ENCODE data around the gene ATAD1. TPM values are rescaled to one million over a fixed set of nuclear protein-coding genes. Genes with fewer than 3 reads are reported as not detected.

ATAD1 gene
- total and polyA plus RNA-seq, 2 of the 4 experiments (the other 2 are of a cell fraction): 12.7 to 21.9 TPM

- Histone ChIP-seq H4K91ac (ENCODE audit: insufficient read depth, low read depth, low read length) (no peak overlapping the region), H3K79me1 (ENCODE audit: low read depth in 1 of 2, low read length in 2 of 2) (peaks cover 37 to 48% of the 10 kb centered on the region in 2 experiments), H2AK5ac (ENCODE audit: low read depth, low read length) (no peak overlapping the region), H4K8ac (ENCODE audit: low read depth in 2 of 2, low read length in 2 of 2) (no peak overlapping the region), H4K5ac (ENCODE audit: low read depth, low read length) (no peak overlapping the region), H3K14ac (replicated peaks; ENCODE audit: low read depth, low read length) (no peak overlapping the region), H3K9me1 (ENCODE audit: insufficient read depth, low read length) (peaks cover 11% of the 10 kb centered on the region; the same call in 1 of the 2 replicates), H3K4ac (ENCODE audit: low read depth, low read length) (no peak overlapping the region), H3K27ac (ENCODE audit: insufficient read depth, low read length) (no peak overlapping the region), H3K23ac (ENCODE audit: low read depth, low read length) (no peak overlapping the region), H2BK120ac (ENCODE audit: low read depth, low read length) (0 out of 2 replicates have a peak overlapping the region, but pooled peaks have one; percentile 6), H2AFZ (replicated peaks; ENCODE audit: low read length, poor library complexity) (no peak overlapping the region), H3K36me3 (ENCODE audit: control insufficient read depth, insufficient read depth, low read length) (peaks cover 11% of the 10 kb centered on the region), H3K4me2 (ENCODE audit: low read depth, low read length) (no peak overlapping the region), H2BK5ac (ENCODE audit: low read depth, low read length, poor library complexity, severe bottlenecking) (no peak overlapping the region), H3K18ac (ENCODE audit: low read depth, low read length) (no peak overlapping the region), H3K4me3 (ENCODE audit: insufficient read depth, low read depth, low read length) (no peak overlapping the region), H3K9ac (ENCODE audit: low read depth, low read length) (no peak overlapping the region), H3K9me3 (ENCODE audit: control insufficient read depth, insufficient read depth, low read length) (no peaks in the 10 kb centered on the region), H2AK9ac (replicated peaks; ENCODE audit: low read depth, low read length, poor library complexity) (no peak overlapping the region), H3K4me1 (ENCODE audit: control insufficient read depth, insufficient read depth, low read length) (peaks cover 2% of the 10 kb centered on the region; the same call in 1 of the 2 replicates), H3K27me3 (ENCODE audit: control insufficient read depth, insufficient read depth, low read length) (no peaks in the 10 kb centered on the region), H2BK15ac (ENCODE audit: low read depth, low read length) (no peak overlapping the region), H2BK20ac (ENCODE audit: low read depth, low read length) (no peak overlapping the region), H3K56ac (ENCODE audit: extremely low read depth, insufficient read depth, low read length) (no peak overlapping the region), H4K20me1 (ENCODE audit: insufficient read depth, low read length) (no peaks in the 10 kb centered on the region; the same call in 1 of the 2 replicates)
- POLR2A ChIA-PET (ENCODE audit: unreplicated experiment): no interaction called here
- ATAC-seq (ENCODE audit: low read depth): no peak
- intact Hi-C loops (cut with micrococcal nuclease) (loop anchor here (5.0 kb wide), 1 partner anchor 44 kb away; no protein-coding TSS in a partner anchor), in situ Hi-C loops (cut with MboI; ENCODE audit: low sequenced_read_pairs) (no loop called here), dilution Hi-C loops (cut with HindIII; ENCODE audit: low sequenced_read_pairs, unreplicated experiment) (no loop called here)
- CTCF ChIA-PET: no interaction called here
- 66% methylated on average over 3 of the region's 4 CpGs; no CpG with 5 or more reads in 1 of the 2 experiments for WGBS, 2 experiments (ENCODE audit: extremely low coverage in 2 of 2, insufficient read length in 1 of 2)
- TF ChIP-seq RAD21 (IDR thresholded peaks at IDR 0.05; ENCODE audit: low read length): no peak
- TF ChIP-seq ELK1 (IDR thresholded peaks at IDR 0.05; ENCODE audit: borderline replicate concordance, low read depth, low read length): no peak
- TF ChIP-seq CHD1 (IDR thresholded peaks at IDR 0.05; ENCODE audit: low read depth, low read length): no peak
- TF ChIP-seq CEBPB (IDR thresholded peaks at IDR 0.05; ENCODE audit: low read depth, low read length): no peak
- TF ChIP-seq BHLHE40 (IDR thresholded peaks at IDR 0.05; ENCODE audit: low read depth, low read length): no peak
- TF ChIP-seq SMC3 (IDR thresholded peaks at IDR 0.05; ENCODE audit: low read depth, low read length): no peak
- TF ChIP-seq, protein P1, sequence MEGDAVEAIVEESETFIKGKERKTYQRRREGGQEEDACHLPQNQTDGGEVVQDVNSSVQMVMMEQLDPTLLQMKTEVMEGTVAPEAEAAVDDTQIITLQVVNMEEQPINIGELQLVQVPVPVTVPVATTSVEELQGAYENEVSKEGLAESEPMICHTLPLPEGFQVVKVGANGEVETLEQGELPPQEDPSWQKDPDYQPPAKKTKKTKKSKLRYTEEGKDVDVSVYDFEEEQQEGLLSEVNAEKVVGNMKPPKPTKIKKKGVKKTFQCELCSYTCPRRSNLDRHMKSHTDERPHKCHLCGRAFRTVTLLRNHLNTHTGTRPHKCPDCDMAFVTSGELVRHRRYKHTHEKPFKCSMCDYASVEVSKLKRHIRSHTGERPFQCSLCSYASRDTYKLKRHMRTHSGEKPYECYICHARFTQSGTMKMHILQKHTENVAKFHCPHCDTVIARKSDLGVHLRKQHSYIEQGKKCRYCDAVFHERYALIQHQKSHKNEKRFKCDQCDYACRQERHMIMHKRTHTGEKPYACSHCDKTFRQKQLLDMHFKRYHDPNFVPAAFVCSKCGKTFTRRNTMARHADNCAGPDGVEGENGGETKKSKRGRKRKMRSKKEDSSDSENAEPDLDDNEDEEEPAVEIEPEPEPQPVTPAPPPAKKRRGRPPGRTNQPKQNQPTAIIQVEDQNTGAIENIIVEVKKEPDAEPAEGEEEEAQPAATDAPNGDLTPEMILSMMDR (conservative IDR thresholded peaks at IDR 0.05; ENCODE audit: low read depth, low read length): no peak
- no peak for TF ChIP-seq MAFK (IDR thresholded peaks at IDR 0.05; ENCODE audit: low read depth, low read length)
- TF ChIP-seq POLR2A (IDR thresholded peaks at IDR 0.05; ENCODE audit: low read depth, low read length): no peak
- no peak for TF ChIP-seq RFX5 (IDR thresholded peaks at IDR 0.05; ENCODE audit: low read depth, low read length)
- no peak for TF ChIP-seq RCOR1 (IDR thresholded peaks at IDR 0.05; ENCODE audit: insufficient replicate concordance, low read length)
- TF ChIP-seq, protein P2, sequence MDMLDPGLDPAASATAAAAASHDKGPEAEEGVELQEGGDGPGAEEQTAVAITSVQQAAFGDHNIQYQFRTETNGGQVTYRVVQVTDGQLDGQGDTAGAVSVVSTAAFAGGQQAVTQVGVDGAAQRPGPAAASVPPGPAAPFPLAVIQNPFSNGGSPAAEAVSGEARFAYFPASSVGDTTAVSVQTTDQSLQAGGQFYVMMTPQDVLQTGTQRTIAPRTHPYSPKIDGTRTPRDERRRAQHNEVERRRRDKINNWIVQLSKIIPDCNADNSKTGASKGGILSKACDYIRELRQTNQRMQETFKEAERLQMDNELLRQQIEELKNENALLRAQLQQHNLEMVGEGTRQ (IDR thresholded peaks at IDR 0.05; ENCODE audit: low read depth, low read length): no peak
- TF ChIP-seq NFE2L2 (IDR thresholded peaks at IDR 0.05; ENCODE audit: low read depth, low read length): no peak
- TF ChIP-seq FOS (IDR thresholded peaks at IDR 0.05; ENCODE audit: low read depth, low read length): no peak
- TF ChIP-seq MXI1 (IDR thresholded peaks at IDR 0.05; ENCODE audit: borderline replicate concordance, low read depth, low read length): no peak
- TF ChIP-seq MAZ (IDR thresholded peaks at IDR 0.05; ENCODE audit: borderline replicate concordance, low read depth, low read length): no peak
- BruUV-seq (replicated peaks): no TSS peak
- DNase-seq: peak; percentile 41
Measured at GRCh38 chr10:87706731-87707130, 111.3 kb downstream of the ATAD1 start.

Data from IMR-90 (cell line).